ENCODE results near the gene PCGF3. TPM values are rescaled to one million over a fixed set of nuclear protein-coding genes. Genes with fewer than 3 reads are reported as not detected.

The PCGF3 gene
- total RNA-seq, 6 experiments from 2014 or later, result 13.0 to 23.5 (median 14.7) TPM

- no peak for TF ChIP-seq CTCF (IDR thresholded peaks at IDR 0.05)
- no peak for TF ChIP-seq POLR2A (IDR thresholded peaks at IDR 0.05)
- Histone ChIP-seq H3K4me1 (no peaks in the 10 kb centered on the region), H3K27me3 (no peaks in the 10 kb centered on the region), H3K27ac (no peak overlapping the region), H3K9me3 (no peaks in the 10 kb centered on the region), H3K36me3 (no peaks in the 10 kb centered on the region), H3K4me3 (no peak overlapping the region)
- intact Hi-C loops (cut with DNase I), result no loop called here
- 65% methylated on average over 5 of the region's 47 CpGs for WGBS (ENCODE audit: insufficient coverage, low coverage, low lambda C conversion rate, missing lambda C conversion rate)
- DNase-seq (no peak), ATAC-seq (no peak)
Observed at GRCh38 chr4:722169-722725, 16.6 kb downstream of the PCGF3 start.

- Histone ChIP-seq H3K36me3 (no peaks in the 10 kb centered on the region), H3K27ac (no peak overlapping the region), H3K4me3 (no peak overlapping the region), H3K9me3 (no peaks in the 10 kb centered on the region), H3K4me1 (no peaks in the 10 kb centered on the region), H3K27me3 (no peaks in the 10 kb centered on the region)
- 96% methylated on average over 43 of the region's 61 CpGs for WGBS (ENCODE audit: insufficient coverage, low coverage, low lambda C conversion rate, missing lambda C conversion rate)
- intact Hi-C loops (cut with DNase I), result no loop called here
- DNase-seq (no peak), ATAC-seq (no peak)
- TF ChIP-seq POLR2A (IDR thresholded peaks at IDR 0.05) (no peak), CTCF (IDR thresholded peaks at IDR 0.05) (no peak)
Observed at GRCh38 chr4:722851-723360, 17.3 kb downstream of the PCGF3 start.

- intact Hi-C loops (cut with DNase I), result no loop called here
- ATAC-seq (no peak), DNase-seq (no peak)
- no peaks in the 10 kb centered on the region for H3K27me3 ChIP-seq
- WGBS (ENCODE audit: insufficient coverage, low coverage, low lambda C conversion rate, missing lambda C conversion rate), result 87% methylated on average over 10 of the region's 28 CpGs
- no peaks in the 10 kb centered on the region for H3K4me1 ChIP-seq
- H3K4me3 ChIP-seq, result no peak overlapping the region
- no peaks in the 10 kb centered on the region for H3K36me3 ChIP-seq
- no peaks in the 10 kb centered on the region for H3K9me3 ChIP-seq
- TF ChIP-seq POLR2A (IDR thresholded peaks at IDR 0.05), result no peak
- TF ChIP-seq CTCF (IDR thresholded peaks at IDR 0.05), result no peak
- H3K27ac ChIP-seq, result no peak overlapping the region
Observed at GRCh38 chr4:723751-724530, 18.3 kb downstream of the PCGF3 start.

- H3K4me1 ChIP-seq, result no peaks in the 10 kb centered on the region
- TF ChIP-seq POLR2A (IDR thresholded peaks at IDR 0.05) (no peak), CTCF (IDR thresholded peaks at IDR 0.05) (no peak)
- 79% methylated on average over 3 of the region's 41 CpGs for WGBS (ENCODE audit: insufficient coverage, low coverage, low lambda C conversion rate, missing lambda C conversion rate)
- DNase-seq (no peak), ATAC-seq (no peak)
- intact Hi-C loops (cut with DNase I), result no loop called here
- no peaks in the 10 kb centered on the region for H3K9me3 ChIP-seq
- H3K27ac ChIP-seq, result no peak overlapping the region
- H3K4me3 ChIP-seq, result no peak overlapping the region
- H3K36me3 ChIP-seq, result peaks cover 0 to 3% (median 1%) of the 10 kb centered on the region in 4 donors
- H3K27me3 ChIP-seq, result no peaks in the 10 kb centered on the region
Observed at GRCh38 chr4:725391-726234, 20.0 kb downstream of the PCGF3 start.

All from right lobe of liver (tissue), 6 donors.